HUES48 (cell line): ENCODE measurements around the gene EFCAB14.
"Not testable (repeated sequence)": the region's sequence is repeated elsewhere in the genome, so short reads cannot be mapped to it uniquely, and the experiment has no call there.

Experiments
- H3K27ac ChIP-seq: one replicate; pipeline ENCODE4 v1.7.0; 2013; ENCODE audit warnings: low read depth, low read length, inconsistent platforms
- H3K27me3 ChIP-seq: 2 replicates; pipeline ENCODE4 v1.6.1; 2013; ENCODE audit warnings: mild to moderate bottlenecking, low read length; ENCODE audit not compliant: control insufficient read depth, insufficient read depth
- H3K36me3 ChIP-seq: 2 replicates; pipeline ENCODE4 v1.6.1; 2013; ENCODE audit warnings: low read length; ENCODE audit not compliant: control insufficient read depth, insufficient read depth
- H3K4me1 ChIP-seq: 2 replicates; pipeline ENCODE4 v1.6.1; 2013; ENCODE audit warnings: mild to moderate bottlenecking, low read length; ENCODE audit not compliant: control insufficient read depth, insufficient read depth
- H3K4me3 ChIP-seq: 2 replicates; pipeline ENCODE4 v1.5.1; 2013; ENCODE audit warnings: mild to moderate bottlenecking, low read depth, low read length
- H3K9ac ChIP-seq: 2 replicates; pipeline ENCODE4 v1.6.1; 2013; ENCODE audit warnings: mild to moderate bottlenecking, low read depth, low read length, moderate library complexity
- H3K9me3 ChIP-seq: 2 replicates; pipeline ENCODE4 v1.6.1; 2013; ENCODE audit warnings: low read length; ENCODE audit not compliant: control insufficient read depth, insufficient read depth

The EFCAB14 gene, protein sequence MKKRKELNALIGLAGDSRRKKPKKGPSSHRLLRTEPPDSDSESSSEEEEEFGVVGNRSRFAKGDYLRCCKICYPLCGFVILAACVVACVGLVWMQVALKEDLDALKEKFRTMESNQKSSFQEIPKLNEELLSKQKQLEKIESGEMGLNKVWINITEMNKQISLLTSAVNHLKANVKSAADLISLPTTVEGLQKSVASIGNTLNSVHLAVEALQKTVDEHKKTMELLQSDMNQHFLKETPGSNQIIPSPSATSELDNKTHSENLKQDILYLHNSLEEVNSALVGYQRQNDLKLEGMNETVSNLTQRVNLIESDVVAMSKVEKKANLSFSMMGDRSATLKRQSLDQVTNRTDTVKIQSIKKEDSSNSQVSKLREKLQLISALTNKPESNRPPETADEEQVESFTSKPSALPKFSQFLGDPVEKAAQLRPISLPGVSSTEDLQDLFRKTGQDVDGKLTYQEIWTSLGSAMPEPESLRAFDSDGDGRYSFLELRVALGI

DNA sequence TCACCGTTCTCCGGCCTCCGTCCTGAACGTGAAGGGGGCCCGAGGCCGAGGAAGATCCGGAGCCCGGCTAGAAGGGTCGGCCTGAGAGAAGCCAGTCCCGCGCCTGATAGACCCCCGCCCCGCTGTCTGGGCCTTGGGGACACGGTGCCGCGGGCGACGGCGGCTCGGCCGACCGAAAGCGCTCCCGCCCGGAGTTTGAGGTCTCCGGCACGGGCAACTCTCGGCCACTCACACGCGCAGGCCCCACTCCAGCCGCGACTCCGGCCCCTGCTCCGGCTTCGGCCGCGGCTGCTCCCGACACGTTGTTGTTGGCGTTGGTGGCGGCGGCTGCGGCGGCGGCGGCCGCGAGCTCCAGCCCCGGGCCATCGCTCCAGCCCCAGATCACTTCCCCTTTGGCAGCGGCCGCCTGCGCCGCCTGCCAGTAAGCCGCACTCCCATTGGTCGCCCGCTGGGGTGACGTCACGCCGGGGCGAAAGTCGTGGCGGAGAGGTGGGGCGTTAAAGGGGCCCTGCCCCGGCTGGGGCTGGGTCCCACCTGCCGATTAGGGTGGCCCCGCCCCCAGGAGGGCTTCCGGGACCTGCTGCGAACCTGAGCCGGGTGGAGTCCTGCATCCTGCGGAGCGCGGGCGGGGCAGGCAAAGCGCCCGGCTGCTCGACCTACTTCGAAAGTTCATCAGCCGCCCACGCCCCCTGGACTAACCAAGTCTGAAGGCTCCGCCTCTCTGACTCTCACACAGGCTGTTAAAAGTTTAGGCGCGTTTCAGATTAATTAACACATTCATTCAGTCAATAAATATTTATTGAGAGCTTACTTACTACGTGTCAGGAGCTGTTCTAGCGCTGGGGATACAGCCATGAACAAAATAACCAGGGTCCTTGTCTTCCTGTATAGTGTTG, at the start of gene EFCAB14:
TSS of gene EFCAB14 (minus strand) at position 388 of the 896 bp plus-strand sequence. CDS start 1,027 bp downstream, outside the sequence.
- Histone ChIP-seq H3K4me3 (peak within 1 kb of the TSS; percentile 85), H3K27ac (peak within 1 kb of the TSS; percentile 76), H3K9ac (peak within 1 kb of the TSS; percentile 73), H3K4me1 (peaks cover 16% of the 10 kb centered on the region), H3K36me3 (peaks cover 33% of the 10 kb centered on the region), H3K27me3 (no peaks in the 10 kb centered on the region), H3K9me3 (no peaks in the 10 kb centered on the region)

DNA sequence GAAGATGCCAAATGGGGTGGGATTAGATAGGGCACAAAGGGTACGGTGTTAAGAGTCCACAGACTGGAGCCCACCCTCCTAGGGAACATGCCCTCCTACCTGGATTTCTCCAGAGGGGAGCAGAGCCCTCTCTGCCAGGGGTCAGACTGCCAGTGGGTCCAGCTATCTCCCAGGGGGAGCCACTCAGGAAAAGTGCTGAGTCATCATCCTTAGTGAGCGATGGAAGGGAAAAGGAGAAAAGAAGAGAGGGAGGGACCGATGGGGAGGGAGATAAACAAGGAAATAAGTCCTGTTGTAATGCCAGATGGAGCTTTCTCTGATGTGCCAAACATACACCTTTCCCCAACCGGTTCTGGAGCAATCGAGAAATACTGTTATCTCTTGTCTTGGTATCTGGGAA, 49.5 kb upstream of the EFCAB14 start:
- no peak overlapping the region for H3K9ac ChIP-seq

DNA sequence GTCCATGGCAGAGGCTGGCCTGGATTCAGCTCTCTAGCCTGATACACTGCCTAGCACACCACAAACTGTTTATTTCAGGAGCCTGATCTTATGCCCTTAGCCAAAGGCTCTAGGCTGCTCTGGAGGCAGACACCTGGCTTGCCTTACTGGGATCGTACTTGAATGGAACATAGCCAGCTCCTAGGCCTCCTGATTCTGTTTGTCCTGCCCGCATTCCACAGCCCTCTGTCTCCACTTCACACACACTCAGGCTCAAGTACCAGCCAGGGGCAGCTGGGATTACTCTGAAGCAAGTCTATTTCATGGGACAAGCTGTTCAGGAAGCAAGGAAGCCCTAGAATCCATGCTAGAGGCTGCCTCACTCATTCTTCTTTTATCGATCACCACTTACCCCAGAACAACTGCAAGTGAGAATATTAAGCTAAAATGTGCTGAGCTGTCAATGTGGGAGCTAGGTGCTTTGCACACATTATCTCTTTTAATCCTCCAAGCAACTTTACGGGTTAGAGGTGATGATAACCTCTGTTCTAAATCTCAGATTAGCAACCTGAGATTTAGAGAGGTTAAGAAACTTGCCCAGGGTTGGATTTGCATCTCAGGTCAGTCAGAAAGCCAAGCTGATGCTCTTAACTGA, 48.9 kb upstream of the EFCAB14 start:
- peaks cover 41% of the 10 kb centered on the region for H3K9me3 ChIP-seq
- no peak overlapping the region for H3K9ac ChIP-seq
- H3K27me3 ChIP-seq = no peaks in the 10 kb centered on the region

More for the DNA sequence above, 49.5 kb upstream of the EFCAB14 start:
- peaks cover 41% of the 10 kb centered on the region for H3K9me3 ChIP-seq
- H3K36me3 ChIP-seq = no peaks in the 10 kb centered on the region
- no peaks in the 10 kb centered on the region for H3K27me3 ChIP-seq
- H3K4me3 ChIP-seq = no peak overlapping the region
- H3K4me1 ChIP-seq = no peaks in the 10 kb centered on the region
- H3K27ac ChIP-seq = no peak overlapping the region

DNA sequence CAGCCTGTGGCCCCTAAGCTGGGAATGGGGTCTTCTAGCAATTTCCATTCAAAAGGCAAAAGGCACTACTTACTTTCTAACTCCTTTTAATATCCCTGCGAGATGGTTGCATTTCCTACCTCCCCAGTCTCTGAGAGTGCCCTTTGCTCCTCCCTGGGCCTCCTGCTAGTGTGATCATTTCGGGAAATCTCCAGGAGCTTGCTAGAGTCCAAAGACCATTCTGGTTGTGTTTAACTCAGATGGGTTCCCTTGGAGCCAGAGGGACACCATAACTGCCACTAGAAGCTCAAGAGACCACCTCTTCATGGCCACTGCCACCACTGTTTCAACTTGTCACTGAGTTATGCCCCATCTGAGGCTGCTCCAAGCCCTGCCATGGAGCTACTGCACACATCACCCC, 45.5 kb upstream of the EFCAB14 start:
- Histone ChIP-seq H3K27ac (no peak overlapping the region), H3K9ac (no peak overlapping the region), H3K36me3 (no peaks in the 10 kb centered on the region), H3K9me3 (peaks cover 13% of the 10 kb centered on the region), H3K4me1 (no peaks in the 10 kb centered on the region), H3K4me3 (no peak overlapping the region), H3K27me3 (no peaks in the 10 kb centered on the region)

More for the DNA sequence above, 48.9 kb upstream of the EFCAB14 start:
- H3K4me3 ChIP-seq = no peak overlapping the region
- H3K4me1 ChIP-seq = no peaks in the 10 kb centered on the region
- H3K36me3 ChIP-seq = no peaks in the 10 kb centered on the region
- H3K27ac ChIP-seq = no peak overlapping the region

DNA sequence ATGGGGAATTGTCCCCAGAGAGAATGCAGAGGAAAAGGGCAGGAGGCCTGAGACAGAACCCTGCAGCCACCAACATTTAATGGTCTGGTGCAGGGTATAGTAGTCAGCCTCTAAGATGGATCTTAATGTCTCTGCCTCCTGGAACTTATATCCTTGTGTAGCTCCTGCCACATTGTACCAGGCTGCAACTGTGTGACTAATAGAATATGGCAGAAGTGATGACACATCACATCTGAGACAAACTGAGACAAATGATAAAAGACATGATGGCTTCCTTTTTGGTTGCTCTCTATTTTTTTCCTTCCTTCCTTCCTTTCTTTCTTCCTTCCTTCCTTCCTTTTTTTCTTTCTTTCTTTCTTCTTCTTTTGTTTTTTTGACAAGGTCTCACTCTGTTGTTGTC, 42.8 kb upstream of the EFCAB14 start:
- H3K4me1 ChIP-seq = peaks cover 17% of the 10 kb centered on the region
- H3K27me3 ChIP-seq = no peaks in the 10 kb centered on the region
- no peaks in the 10 kb centered on the region for H3K9me3 ChIP-seq
- no peak overlapping the region for H3K9ac ChIP-seq
- H3K4me3 ChIP-seq = no peak overlapping the region
- no peaks in the 10 kb centered on the region for H3K36me3 ChIP-seq
- H3K27ac ChIP-seq = no peak overlapping the region

DNA sequence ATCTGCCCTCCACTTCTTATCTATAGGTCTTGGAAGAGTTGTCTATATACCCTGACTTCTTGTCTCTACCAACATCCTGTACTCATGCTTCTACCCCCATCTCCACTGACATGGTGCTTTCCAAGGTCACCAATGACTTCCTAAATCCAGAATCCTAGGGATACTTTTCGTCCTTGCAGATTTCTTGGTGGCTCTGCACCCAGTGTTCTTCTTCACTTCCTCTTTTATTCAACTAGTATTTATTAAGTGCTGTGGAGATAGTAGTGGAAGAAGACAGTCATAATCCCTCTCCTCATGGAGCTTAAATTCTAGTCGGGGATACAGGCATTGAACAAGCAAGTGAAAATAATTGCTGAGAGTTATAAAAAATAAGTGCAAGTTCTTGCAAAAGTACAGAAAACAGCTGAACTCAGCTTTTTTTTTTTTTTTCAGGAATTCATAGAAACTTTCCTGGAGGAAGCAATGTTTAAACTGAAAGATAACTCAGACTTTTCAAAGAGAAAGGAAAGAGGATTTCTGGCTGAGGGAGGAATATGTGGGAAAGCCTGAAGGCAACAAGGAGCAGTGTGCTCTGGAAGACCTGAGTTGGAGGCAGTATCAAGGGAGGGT, 41.7 kb upstream of the EFCAB14 start:
- Histone ChIP-seq H3K9ac (no peak overlapping the region), H3K4me1 (peaks cover 17% of the 10 kb centered on the region), H3K27me3 (no peaks in the 10 kb centered on the region), H3K9me3 (no peaks in the 10 kb centered on the region), H3K4me3 (no peak overlapping the region), H3K27ac (no peak overlapping the region), H3K36me3 (no peaks in the 10 kb centered on the region)

DNA sequence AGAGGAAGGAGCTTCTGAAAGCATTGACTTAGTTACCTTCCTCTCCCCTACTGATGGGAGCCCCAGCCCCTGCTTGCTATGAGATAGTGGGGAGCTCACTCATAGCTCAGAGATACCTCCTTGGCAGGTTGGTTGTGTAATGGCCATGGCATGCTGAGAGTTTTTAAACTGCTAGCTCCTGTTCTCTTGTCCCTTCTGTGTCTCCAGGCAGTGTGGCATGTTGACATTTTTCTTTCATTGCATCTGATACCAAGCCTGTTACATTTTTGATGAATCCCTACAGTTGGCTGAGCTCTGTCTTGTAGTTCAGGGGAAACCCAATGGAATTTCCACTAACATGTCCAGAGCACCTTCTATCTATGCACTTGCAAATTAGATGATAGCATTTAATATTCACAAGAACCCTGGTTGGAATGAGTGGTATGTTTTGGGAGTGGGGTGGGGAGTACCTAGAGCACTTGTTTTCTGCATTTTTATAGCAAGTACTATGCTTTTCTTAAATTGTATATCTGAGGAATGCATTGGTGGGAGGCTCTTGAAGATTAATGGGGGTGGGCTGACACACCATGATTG, 39.1 kb upstream of the EFCAB14 start:
- Histone ChIP-seq H3K4me1 (peaks cover 17% of the 10 kb centered on the region), H3K27me3 (no peaks in the 10 kb centered on the region), H3K27ac (peak overlapping the region; percentile 74), H3K4me3 (no peak overlapping the region), H3K9me3 (no peaks in the 10 kb centered on the region), H3K36me3 (no peaks in the 10 kb centered on the region), H3K9ac (no peak overlapping the region)

DNA sequence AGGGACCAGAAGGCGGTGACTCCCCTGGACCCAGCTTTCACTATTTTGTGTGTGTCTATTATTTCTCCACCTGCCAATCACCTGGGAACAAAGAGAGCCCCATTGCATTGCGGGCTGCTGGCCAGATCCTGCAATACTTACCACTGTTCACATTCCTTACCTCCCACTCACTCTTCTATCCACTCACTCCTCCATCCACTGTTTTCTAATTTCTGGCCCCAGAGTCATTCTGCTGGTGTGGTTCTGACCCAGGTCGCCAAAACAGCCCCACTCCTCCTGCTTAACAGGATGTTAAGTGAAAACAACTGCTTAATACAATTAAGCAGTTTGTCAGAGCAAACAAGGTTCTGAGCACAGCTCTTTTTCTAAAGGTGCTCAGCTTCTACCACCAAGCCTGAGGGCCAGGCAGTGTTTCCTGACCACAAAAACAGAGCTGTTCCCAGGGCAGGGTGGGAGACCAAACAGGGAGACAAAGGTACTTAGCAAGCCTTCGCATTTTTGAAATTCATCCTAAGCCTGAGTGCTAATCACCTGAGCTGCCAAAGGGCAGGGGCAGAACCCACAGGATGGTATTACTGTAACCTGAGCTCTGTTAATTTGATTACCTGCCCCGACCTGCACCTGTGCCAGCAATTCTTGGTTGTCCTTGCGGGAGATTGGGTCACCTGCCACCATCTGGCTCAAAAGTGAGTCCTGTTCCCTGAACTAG, 38.5 kb upstream of the EFCAB14 start:
- H3K4me3 ChIP-seq = no peak overlapping the region
- no peak overlapping the region for H3K9ac ChIP-seq
- H3K27me3 ChIP-seq = no peaks in the 10 kb centered on the region
- peak overlapping the region; percentile 74 for H3K27ac ChIP-seq
- no peaks in the 10 kb centered on the region for H3K9me3 ChIP-seq
- peaks cover 17% of the 10 kb centered on the region for H3K4me1 ChIP-seq
- H3K36me3 ChIP-seq = no peaks in the 10 kb centered on the region

DNA sequence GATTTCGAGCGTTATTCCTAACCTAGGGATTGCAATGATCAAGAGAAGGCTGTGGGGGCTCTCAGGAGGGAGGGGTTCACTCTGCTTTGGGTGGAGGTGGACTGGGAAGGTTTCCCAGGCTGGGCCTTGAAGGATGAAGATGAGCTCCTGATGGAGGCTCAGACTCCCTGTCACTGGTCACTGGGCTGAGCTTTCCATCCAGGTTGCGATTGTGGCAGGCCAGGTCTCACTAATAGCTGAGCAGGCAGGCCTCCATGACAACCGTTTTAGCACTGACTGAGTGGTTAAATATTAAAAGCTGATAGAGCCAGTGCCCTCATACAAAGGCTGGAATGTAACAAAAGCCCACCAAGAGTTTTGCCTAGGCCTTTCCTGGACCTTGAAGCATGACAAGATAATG, 36.2 kb upstream of the EFCAB14 start:
- Histone ChIP-seq H3K27me3 (no peaks in the 10 kb centered on the region), H3K27ac (no peak overlapping the region), H3K36me3 (no peaks in the 10 kb centered on the region)

DNA sequence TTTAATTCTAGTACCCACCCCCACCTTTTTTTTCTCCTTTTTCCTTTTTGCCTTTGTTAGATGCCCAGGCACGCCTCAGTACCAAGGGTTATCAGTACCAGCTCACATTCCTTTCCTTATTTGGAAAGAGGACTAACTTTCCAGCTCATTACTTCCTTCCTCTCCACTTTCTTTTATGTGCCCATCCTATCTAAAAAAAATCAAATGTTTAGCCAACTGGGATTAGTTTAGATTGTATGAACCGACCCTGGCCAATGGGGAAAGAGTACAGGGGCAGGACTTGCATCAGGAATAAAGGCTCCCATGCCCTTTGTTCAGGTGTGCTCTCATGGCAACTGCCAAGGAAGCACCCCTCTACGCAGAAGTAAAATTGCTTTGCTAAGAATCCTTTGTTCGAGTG, 35.8 kb upstream of the EFCAB14 start:
- H3K9me3 ChIP-seq, H3K4me3 ChIP-seq, H3K36me3 ChIP-seq, H3K27me3 ChIP-seq, H3K9ac ChIP-seq, H3K27ac ChIP-seq: not testable (repeated sequence)
- H3K4me1 ChIP-seq = peaks cover 17% of the 10 kb centered on the region

More for the DNA sequence above, 36.2 kb upstream of the EFCAB14 start:
- Histone ChIP-seq H3K4me1 (peaks cover 17% of the 10 kb centered on the region), H3K9me3 (no peaks in the 10 kb centered on the region), H3K4me3 (no peak overlapping the region), H3K9ac (no peak overlapping the region)
